DOHH2 (cell line): ENCODE results near the gene PLCXD3.

Experiments
- H3F3A ChIP-seq: fragments of 200-600 bp; sonication (generic), shearing (Covaris generic); 2 replicates; pipeline ENCODE4 v1.6.0; 2016; ENCODE audit warnings: antibody characterized with exemption, mild to moderate bottlenecking; ENCODE audit not compliant: control insufficient read depth, insufficient read depth
- H3K27ac ChIP-seq: fragments of 200-600 bp; sonication (generic); 2 replicates; pipeline ENCODE4 v1.5.1; 2014; ENCODE audit warnings: low read depth, mild to moderate bottlenecking, low read length, moderate library complexity
- H3K27me3 ChIP-seq: fragments of 200-600 bp; sonication (generic); 2 replicates; pipeline ENCODE4 v1.6.1; 2014; ENCODE audit warnings: mild to moderate bottlenecking, low read length, mixed read lengths; ENCODE audit not compliant: control insufficient read depth
- H3K36me3 ChIP-seq: fragments of 200-600 bp; sonication (generic); 2 replicates; pipeline ENCODE4 v1.6.1; 2014; ENCODE audit warnings: mild to moderate bottlenecking, low read length, moderate library complexity, mixed read lengths; ENCODE audit not compliant: control insufficient read depth
- H3K4me1 ChIP-seq: fragments of 200-600 bp; sonication (generic); 2 replicates; pipeline ENCODE4 v1.6.1; 2014; ENCODE audit warnings: mild to moderate bottlenecking, low read length, mixed read lengths; ENCODE audit not compliant: control insufficient read depth
- H3K4me2 ChIP-seq: fragments of 200-600 bp; sonication (generic); 2 replicates; pipeline ENCODE4 v1.6.0; 2014; ENCODE audit warnings: mild to moderate bottlenecking, low read length, moderate library complexity
- H3K4me3 ChIP-seq: fragments of 200-600 bp; sonication (generic); 2 replicates; pipeline ENCODE4 v1.5.1; 2014; ENCODE audit warnings: mild to moderate bottlenecking, low read length, mixed read lengths
- H3K79me2 ChIP-seq: fragments of 200-600 bp; sonication (generic); 2 replicates; pipeline ENCODE4 v1.6.1; 2014; ENCODE audit warnings: mild to moderate bottlenecking, low read length, mixed read lengths; ENCODE audit not compliant: control insufficient read depth
- H3K9me2 ChIP-seq: fragments of 200-600 bp; sonication (generic); replicated peaks from 2 replicates; pipeline ENCODE4 v1.6.1; 2014; ENCODE audit warnings: mild to moderate bottlenecking, low read length, mixed read lengths; ENCODE audit not compliant: control insufficient read depth
- H3K9me3 ChIP-seq: fragments of 200-600 bp; sonication (generic); 2 replicates; pipeline ENCODE4 v1.6.1; 2014; ENCODE audit warnings: antibody characterized with exemption, low read length, mixed read lengths; ENCODE audit not compliant: control insufficient read depth, insufficient read depth
- H4K20me1 ChIP-seq: fragments of 200-600 bp; sonication (generic); 2 replicates; pipeline ENCODE4 v1.6.0; 2014; ENCODE audit warnings: low read depth, mild to moderate bottlenecking, antibody characterized with exemption, low read length, moderate library complexity; ENCODE audit not compliant: control insufficient read depth, insufficient read depth
- EZH2phosphoT487 ChIP-seq: fragments of 200-600 bp; sonication (generic); IDR thresholded peaks from 2 replicates; pipeline ENCODE4 v1.6.1; 2017; ENCODE audit warnings: borderline replicate concordance, mild to moderate bottlenecking, antibody characterized with exemption, low read length, moderate library complexity, mixed read lengths
- TF ChIP-seq, protein P1 (sequence below): fragments of 200-600 bp; sonication (generic); IDR thresholded peaks from one replicate; pipeline ENCODE4 v1.5.1; 2014; ENCODE audit warnings: antibody characterized with exemption, mild to moderate bottlenecking, low read depth, low read length; ENCODE audit not compliant: poor library complexity, severe bottlenecking

The PLCXD3 gene

DNA sequence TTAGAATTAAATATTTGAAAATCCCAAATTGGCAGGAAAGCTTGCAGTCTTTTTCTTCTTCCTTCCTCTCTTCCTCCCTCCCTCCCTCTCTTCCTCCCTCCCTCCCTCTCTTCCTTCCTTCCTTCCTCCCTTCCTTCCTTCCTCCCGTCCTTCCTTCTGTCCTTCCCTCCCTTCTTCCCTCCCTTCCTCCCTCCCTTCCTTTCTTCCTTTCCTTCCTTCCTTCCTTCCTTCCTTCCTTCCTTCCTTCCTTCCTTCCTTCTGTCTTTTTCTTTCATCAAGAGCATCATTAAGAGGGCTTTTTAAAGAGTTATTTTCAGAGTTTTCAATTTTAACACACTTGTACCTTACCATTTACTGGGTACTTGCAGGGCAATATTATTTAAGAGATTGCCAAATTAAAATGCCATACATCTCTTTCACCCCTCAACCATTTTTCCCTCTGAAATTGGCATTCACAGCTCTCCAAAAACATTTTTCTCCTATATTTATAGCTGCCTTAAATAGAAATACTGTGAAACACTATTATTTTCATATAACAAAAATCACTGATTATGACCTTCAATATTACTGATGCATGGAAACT lies 197.8 kb downstream of the PLCXD3 start:
- no peak overlapping the region for H3K4me2 ChIP-seq
- H3K9me3 ChIP-seq = no peaks in the 10 kb centered on the region
- H3K27ac ChIP-seq = no peak overlapping the region
- H3K4me1 ChIP-seq = no peaks in the 10 kb centered on the region
- H3K79me2 ChIP-seq = no peaks in the 10 kb centered on the region
- no peaks in the 10 kb centered on the region for H3K27me3 ChIP-seq
- no peak overlapping the region for H3K4me3 ChIP-seq
- no peaks in the 10 kb centered on the region for H3K36me3 ChIP-seq
- H3F3A ChIP-seq = no peaks in the 10 kb centered on the region
- TF ChIP-seq EZH2phosphoT487 = no peak
- TF ChIP-seq, protein P1, sequence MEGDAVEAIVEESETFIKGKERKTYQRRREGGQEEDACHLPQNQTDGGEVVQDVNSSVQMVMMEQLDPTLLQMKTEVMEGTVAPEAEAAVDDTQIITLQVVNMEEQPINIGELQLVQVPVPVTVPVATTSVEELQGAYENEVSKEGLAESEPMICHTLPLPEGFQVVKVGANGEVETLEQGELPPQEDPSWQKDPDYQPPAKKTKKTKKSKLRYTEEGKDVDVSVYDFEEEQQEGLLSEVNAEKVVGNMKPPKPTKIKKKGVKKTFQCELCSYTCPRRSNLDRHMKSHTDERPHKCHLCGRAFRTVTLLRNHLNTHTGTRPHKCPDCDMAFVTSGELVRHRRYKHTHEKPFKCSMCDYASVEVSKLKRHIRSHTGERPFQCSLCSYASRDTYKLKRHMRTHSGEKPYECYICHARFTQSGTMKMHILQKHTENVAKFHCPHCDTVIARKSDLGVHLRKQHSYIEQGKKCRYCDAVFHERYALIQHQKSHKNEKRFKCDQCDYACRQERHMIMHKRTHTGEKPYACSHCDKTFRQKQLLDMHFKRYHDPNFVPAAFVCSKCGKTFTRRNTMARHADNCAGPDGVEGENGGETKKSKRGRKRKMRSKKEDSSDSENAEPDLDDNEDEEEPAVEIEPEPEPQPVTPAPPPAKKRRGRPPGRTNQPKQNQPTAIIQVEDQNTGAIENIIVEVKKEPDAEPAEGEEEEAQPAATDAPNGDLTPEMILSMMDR = no peak
- no peaks in the 10 kb centered on the region for H4K20me1 ChIP-seq
- H3K9me2 ChIP-seq = no peaks in the 10 kb centered on the region

DNA sequence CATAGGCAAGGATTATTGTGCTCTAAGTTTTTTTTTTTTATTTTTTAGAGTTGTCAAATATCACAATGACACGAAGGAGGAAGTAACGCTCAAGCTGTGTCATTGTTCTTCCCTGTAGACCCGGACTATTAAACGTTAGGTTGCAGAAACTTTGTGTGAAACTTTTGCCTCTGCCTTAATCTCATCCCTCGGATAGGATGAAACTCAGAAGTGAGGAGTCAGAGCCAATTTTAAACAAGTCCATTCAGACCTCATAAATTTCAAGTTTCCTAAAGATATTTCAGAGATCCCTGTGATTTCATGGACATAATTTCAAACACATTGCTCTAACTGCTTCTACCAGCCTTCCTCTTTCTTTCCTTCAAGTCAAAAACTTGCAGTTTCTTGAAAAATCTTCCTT lies 198.3 kb downstream of the PLCXD3 start:
- Histone ChIP-seq H3K36me3 (no peaks in the 10 kb centered on the region), H3K4me1 (no peaks in the 10 kb centered on the region), H3K9me2 (no peaks in the 10 kb centered on the region), H3K79me2 (no peaks in the 10 kb centered on the region), H3K27ac (no peak overlapping the region), H4K20me1 (no peaks in the 10 kb centered on the region), H3K4me3 (no peak overlapping the region), H3K9me3 (no peaks in the 10 kb centered on the region), H3K4me2 (no peak overlapping the region), H3F3A (no peaks in the 10 kb centered on the region), H3K27me3 (no peaks in the 10 kb centered on the region)
- TF ChIP-seq EZH2phosphoT487 = no peak
- TF ChIP-seq, protein P1 = no peak

- Histone ChIP-seq H3K36me3 (no peaks in the 10 kb centered on the region), H3K79me2 (no peaks in the 10 kb centered on the region), H3K4me1 (no peaks in the 10 kb centered on the region), H4K20me1 (no peaks in the 10 kb centered on the region), H3K9me3 (no peaks in the 10 kb centered on the region), H3K27ac (no peak overlapping the region), H3F3A (no peaks in the 10 kb centered on the region), H3K4me2 (no peak overlapping the region), H3K4me3 (no peak overlapping the region), H3K9me2 (no peaks in the 10 kb centered on the region), H3K27me3 (no peaks in the 10 kb centered on the region)
- TF ChIP-seq, protein P1 = no peak
- no peak for TF ChIP-seq EZH2phosphoT487
Observed at GRCh38 chr5:41309275-41309674, 201.1 kb downstream of the PLCXD3 start.
